AG04450 (cell line): ENCODE measurements around the gene TXNRD2. TPM values are rescaled to one million over a fixed set of nuclear protein-coding genes. Genes with fewer than 3 reads are reported as not detected.

ENCODE experiments used
- CTCF ChIA-PET: fragments of 300-600, 350-600 bp; formaldehyde crosslinking; extraction: SDS; loops from one replicate; lab custom pipeline; 2022; ENCODE audit warnings: antibody characterized with exemption, inconsistent platforms; lab: Charles Lee
- POLR2A ChIA-PET: fragments of 350-600 bp; formaldehyde crosslinking; extraction: SDS; loops from one replicate; lab custom pipeline; 2021; ENCODE audit warnings: antibody characterized with exemption, inconsistent platforms; lab: Yijun Ruan, JAX
- DNase-seq: peaks from one replicate; pipeline ENCODE4 v3.0.0-alpha.2; 2011; ENCODE audit warnings: low read depth, low spot score
- H3K27ac ChIP-seq: one replicate; pipeline ENCODE4 v1.5.1; 2012; ENCODE audit warnings: low read depth, low read length, control low read depth
- H3K27me3 ChIP-seq: one replicate; pipeline ENCODE4 v1.6.0; 2012; ENCODE audit warnings: low read length; ENCODE audit not compliant: control insufficient read depth, insufficient read depth
- H3K4me3 ChIP-seq: 2 replicates; pipeline ENCODE4 v1.5.1; 2011; ENCODE audit warnings: mild to moderate bottlenecking, low read depth, low read length, control low read depth
- H3K9me3 ChIP-seq: 2 replicates; pipeline ENCODE4 v1.5.1; 2012; ENCODE audit warnings: low read length; ENCODE audit not compliant: control insufficient read depth, insufficient read depth
- CTCF ChIP-seq: IDR thresholded peaks from 2 replicates; pipeline ENCODE4 v1.5.1; 2011; ENCODE audit warnings: low read depth, low read length, control low read depth, inconsistent platforms
- polyA plus RNA-seq: library from polyadenylated mRNA; depleted of rRNA; stranded (reverse); fragments of >200 nt; gene quantifications from 2 replicates; pipeline ENCODE4 v1.2.3, GENCODE V29; 2011

TXNRD2 gene
- polyA plus RNA-seq, 1 experiment = 13.3 TPM

DNA sequence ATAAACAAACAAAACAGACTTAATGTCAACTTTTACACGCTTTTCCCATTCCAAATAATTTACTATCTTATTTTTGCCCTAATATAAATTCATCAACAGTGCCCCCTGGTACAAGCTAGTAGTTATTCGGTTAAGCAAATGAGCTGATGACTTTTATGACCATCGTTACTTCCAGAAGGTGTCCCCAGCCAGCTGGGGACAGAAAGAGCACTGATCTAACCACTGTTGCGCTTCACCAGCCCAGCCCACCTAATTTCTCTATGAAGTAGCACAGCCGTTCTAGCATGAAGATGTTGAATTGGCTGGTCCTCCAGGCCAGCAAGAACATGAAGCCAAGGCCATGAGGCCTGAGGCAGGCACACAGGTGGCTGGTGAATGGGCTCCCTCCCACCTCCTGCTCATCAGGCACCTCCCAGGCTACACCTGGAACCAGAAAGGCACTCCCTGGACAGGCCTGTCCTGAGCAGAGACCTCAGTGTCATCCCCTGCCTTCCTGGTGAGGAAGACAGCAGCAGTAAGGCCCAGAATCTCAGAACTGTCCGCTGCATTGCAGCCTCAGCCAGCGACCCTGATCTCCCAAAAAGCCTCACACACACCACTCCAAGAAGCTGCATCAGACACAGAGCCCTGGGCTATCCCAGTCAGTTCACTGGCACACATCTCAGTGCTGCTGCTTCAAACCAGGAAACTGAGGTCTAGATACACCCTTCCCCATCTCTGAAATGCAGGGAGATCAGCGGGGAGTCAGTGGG, 99.8 kb downstream of the TXNRD2 start:
- CTCF ChIA-PET = no interaction called here
- DNase-seq = no peak
- no peak overlapping the region for H3K27ac ChIP-seq

DNA sequence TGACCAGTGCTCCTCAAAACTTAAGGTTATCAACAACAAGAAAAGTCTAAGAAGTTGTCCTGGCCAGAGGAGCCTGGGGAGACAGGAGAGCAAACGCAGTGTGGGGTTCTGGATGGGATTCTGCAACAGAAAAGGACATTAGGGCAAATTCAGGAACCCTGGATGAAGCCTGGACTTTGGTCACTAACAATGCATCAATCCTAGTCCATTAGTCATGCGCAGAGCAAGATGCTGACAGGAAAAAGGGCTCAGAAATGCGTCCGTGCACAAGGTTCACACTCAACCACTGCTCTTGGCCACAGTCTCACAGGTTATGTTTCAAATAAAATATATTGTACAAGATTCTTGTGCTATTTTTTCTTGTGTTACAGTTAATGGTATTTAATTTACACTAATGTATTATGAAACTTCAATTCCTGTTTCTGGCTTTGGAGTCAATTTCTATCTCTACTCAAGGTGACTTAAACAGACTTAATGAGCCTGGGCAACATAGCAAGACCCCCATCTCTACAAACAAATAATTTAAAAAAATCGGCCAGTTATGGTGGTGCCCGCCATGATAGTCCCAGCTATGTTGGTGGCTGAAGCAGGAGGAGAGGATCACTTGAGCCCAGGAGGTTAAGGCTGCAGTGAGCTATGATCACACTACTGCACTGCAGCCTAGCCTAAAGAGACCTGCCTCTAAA, 100.5 kb downstream of the TXNRD2 start:
- no peak overlapping the region for H3K27ac ChIP-seq
- TF ChIP-seq CTCF = no peak
- ChIA-PET POLR2A (interaction anchor here (0.6 to 0.8 kb wide), 2 partner anchors 9 to 119 kb away, joined by 3 to 4 read pairs; no protein-coding TSS in a partner anchor), CTCF (no interaction called here)
- H3K9me3 ChIP-seq = no peaks in the 10 kb centered on the region
- DNase-seq = no peak
- no peak overlapping the region for H3K4me3 ChIP-seq
- H3K27me3 ChIP-seq = no peaks in the 10 kb centered on the region

More for the DNA sequence above, 99.8 kb downstream of the TXNRD2 start:
- Histone ChIP-seq H3K4me3 (no peak overlapping the region), H3K27me3 (no peaks in the 10 kb centered on the region), H3K9me3 (peaks cover under 1% of the 10 kb centered on the region; the same call in 1 of the 2 replicates)
- POLR2A ChIA-PET = interaction anchor here (0.8 kb wide), 1 partner anchor 9 kb away, joined by 3 read pairs; no protein-coding TSS in a partner anchor
- no peak for TF ChIP-seq CTCF

DNA sequence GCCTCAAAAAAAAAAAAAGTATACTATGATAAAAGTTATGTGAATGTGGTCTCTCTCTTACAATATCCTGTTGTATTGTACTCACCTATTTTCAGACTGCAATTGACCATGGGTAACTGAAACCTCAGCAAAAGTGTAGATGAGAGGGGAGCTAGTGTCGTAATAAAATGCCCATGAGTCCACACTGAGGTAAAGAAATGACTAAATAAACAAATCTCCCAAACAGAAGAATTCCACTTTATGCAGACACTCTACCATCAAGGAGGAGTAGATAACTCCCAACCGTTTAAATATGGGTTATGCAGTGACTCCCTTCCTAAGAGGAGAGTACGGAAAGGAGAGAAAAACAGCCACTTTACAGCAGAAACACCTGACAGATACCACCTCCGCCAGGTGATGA, 101.6 kb downstream of the TXNRD2 start:
- Histone ChIP-seq H3K4me3 (no peak overlapping the region), H3K27ac (no peak overlapping the region), H3K9me3 (no peaks in the 10 kb centered on the region), H3K27me3 (no peaks in the 10 kb centered on the region)
- ChIA-PET CTCF (no interaction called here), POLR2A (interaction anchor here (0.7 kb wide), 1 partner anchor 131 kb away, joined by 5 read pairs; no protein-coding TSS in a partner anchor)
- DNase-seq = no peak
- no peak for TF ChIP-seq CTCF

DNA sequence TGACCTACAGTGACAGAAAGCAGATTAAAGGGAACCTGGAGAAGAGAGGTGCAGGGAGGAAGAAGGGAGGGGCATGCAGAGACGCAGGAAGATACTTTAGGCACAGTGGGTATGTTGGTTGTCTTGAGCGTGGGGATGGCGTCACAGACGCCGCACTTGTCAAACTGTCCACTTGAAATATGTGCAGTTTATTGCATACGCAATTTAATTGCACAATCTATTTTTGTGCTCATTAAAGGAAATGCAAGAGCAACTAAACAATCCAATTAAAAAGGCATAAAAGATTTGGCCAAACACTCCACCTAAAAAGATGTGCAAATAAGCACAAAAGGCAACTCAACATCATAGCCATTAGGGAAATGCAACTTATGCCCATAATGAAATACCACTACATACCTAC, 103.7 kb downstream of the TXNRD2 start:
- no peaks in the 10 kb centered on the region for H3K9me3 ChIP-seq
- TF ChIP-seq CTCF = no peak
- DNase-seq = no peak
- H3K4me3 ChIP-seq = no peak overlapping the region
- H3K27me3 ChIP-seq = no peaks in the 10 kb centered on the region
- ChIA-PET CTCF (interaction anchor here (1.2 kb wide), 1 partner anchor 110 kb away, joined by 3 read pairs; no protein-coding TSS in a partner anchor), POLR2A (no interaction called here)
- H3K27ac ChIP-seq = no peak overlapping the region

- CTCF ChIA-PET = interaction anchor here (1.2 kb wide), 1 partner anchor 111 kb away, joined by 3 read pairs; no protein-coding TSS in a partner anchor
- H3K9me3 ChIP-seq = no peaks in the 10 kb centered on the region
- DNase-seq = no peak
- no peak overlapping the region for H3K27ac ChIP-seq
- H3K4me3 ChIP-seq = no peak overlapping the region
- POLR2A ChIA-PET = no interaction called here
- no peaks in the 10 kb centered on the region for H3K27me3 ChIP-seq
- TF ChIP-seq CTCF = no peak
Measured at GRCh38 chr22:19836512-19836911, 105.1 kb downstream of the TXNRD2 start.
